Neuronal stem cell (in vitro differentiated cells): ENCODE measurements around the gene RCAN3.

Source experiments
- DNase-seq: peaks from one replicate; pipeline ENCODE4 v3.0.0-alpha.2; 2013; ENCODE audit warnings: low spot score
- H2AFZ ChIP-seq: one replicate; pipeline ENCODE4 v1.6.1; 2013; ENCODE audit warnings: mild to moderate bottlenecking, low read length, inconsistent platforms
- H2AK5ac ChIP-seq: 2 replicates; pipeline ENCODE4 v1.6.1; 2013; ENCODE audit warnings: low read depth, mild to moderate bottlenecking, inconsistent platforms, low read length, moderate library complexity, mixed read lengths
- H2BK120ac ChIP-seq: 2 replicates; pipeline ENCODE4 v1.6.1; 2013; ENCODE audit warnings: low read depth, mild to moderate bottlenecking, inconsistent platforms, low read length, moderate library complexity, mixed read lengths
- H2BK12ac ChIP-seq: one replicate; pipeline ENCODE4 v1.6.1; 2013; ENCODE audit warnings: low read length, inconsistent platforms
- H2BK15ac ChIP-seq: 2 replicates; pipeline ENCODE4 v1.6.1; 2013; ENCODE audit warnings: mild to moderate bottlenecking, low read length, inconsistent platforms, mixed read lengths
- H2BK5ac ChIP-seq: one replicate; pipeline ENCODE4 v1.6.1; 2013; ENCODE audit warnings: inconsistent platforms, mild to moderate bottlenecking, low read length, moderate library complexity
- H3K14ac ChIP-seq: one replicate; pipeline ENCODE4 v1.6.1; 2013; ENCODE audit warnings: low read length, inconsistent platforms
- H3K18ac ChIP-seq: 2 replicates; pipeline ENCODE4 v1.6.1; 2013; ENCODE audit warnings: low read length, inconsistent platforms
- H3K23ac ChIP-seq: 2 replicates; pipeline ENCODE4 v1.6.1; 2013; ENCODE audit warnings: low read depth, mild to moderate bottlenecking, mixed read lengths, low read length, inconsistent platforms; ENCODE audit not compliant: poor library complexity
- H3K27ac ChIP-seq: replicated peaks from 3 replicates; pipeline ENCODE4 v1.5.1; 2013; ENCODE audit warnings: low read length, inconsistent platforms
- H3K27me3 ChIP-seq, 3 experiments: 2 replicates each; pipeline ENCODE4 v1.6.1; 2013; ENCODE audit warnings: low read length in 3 of 3, mild to moderate bottlenecking in 2 of 3, inconsistent platforms in 1 of 3, low read depth in 1 of 3, mixed read lengths in 1 of 3, moderate library complexity in 1 of 3; ENCODE audit not compliant: control insufficient read depth in 3 of 3, insufficient read depth in 3 of 3
- H3K36me3 ChIP-seq, 2 donors: replicated peaks in 1 of 2; 2 replicates each; pipeline ENCODE4 v1.6.1; 2013; ENCODE audit warnings: low read length in 2 of 2; ENCODE audit not compliant: control insufficient read depth in 2 of 2, insufficient read depth in 2 of 2
- H3K4ac ChIP-seq: 2 replicates; pipeline ENCODE4 v1.6.1; 2013; ENCODE audit warnings: inconsistent platforms, mild to moderate bottlenecking, low read length, moderate library complexity
- H3K4me1 ChIP-seq, 2 donors: 1 replicate in 1 of 2; 2 replicates in 1 of 2; pipeline ENCODE4 v1.6.1; 2013; ENCODE audit warnings: low read length in 2 of 2, low read depth in 1 of 2; ENCODE audit not compliant: control insufficient read depth in 2 of 2, insufficient read depth in 1 of 2
- H3K4me2 ChIP-seq: one replicate; pipeline ENCODE4 v1.6.1; 2013; ENCODE audit warnings: mild to moderate bottlenecking, low read length, inconsistent platforms; ENCODE audit not compliant: insufficient read depth, poor library complexity, severe bottlenecking
- H3K4me3 ChIP-seq, 2 donors: 2 replicates each; pipeline ENCODE4 v1.5.1; 2013; ENCODE audit warnings: low read length in 2 of 2, mild to moderate bottlenecking in 2 of 2, inconsistent platforms in 1 of 2, moderate library complexity in 1 of 2
- H3K79me1 ChIP-seq: one replicate; pipeline ENCODE4 v1.6.1; 2013; ENCODE audit warnings: low read depth, mild to moderate bottlenecking, inconsistent platforms, low read length, moderate library complexity
- H3K9ac ChIP-seq: one replicate; pipeline ENCODE4 v1.6.1; 2013; ENCODE audit warnings: mild to moderate bottlenecking, low read depth, low read length, inconsistent platforms; ENCODE audit not compliant: poor library complexity
- H3K9me3 ChIP-seq, 2 donors: replicated peaks in 1 of 2; 2 replicates each; pipeline versions ENCODE3 to v1.6.1; 2013; ENCODE audit warnings: low read length in 2 of 2, mild to moderate bottlenecking in 2 of 2, inconsistent platforms in 1 of 2, low read depth in 1 of 2, mixed read lengths in 1 of 2, moderate library complexity in 1 of 2; ENCODE audit not compliant: control insufficient read depth in 2 of 2, insufficient read depth in 1 of 2
- H4K8ac ChIP-seq: one replicate; pipeline ENCODE4 v1.6.1; 2013; ENCODE audit warnings: low read depth, mild to moderate bottlenecking, inconsistent platforms, low read length, moderate library complexity
- H4K91ac ChIP-seq: one replicate; pipeline ENCODE4 v1.6.1; 2013; ENCODE audit warnings: low read length, low read depth, mild to moderate bottlenecking, inconsistent platforms; ENCODE audit not compliant: poor library complexity
- WGBS, 2 donors: extraction: QIAGEN DNeasy Blood & Tissue Kit; methylation state at CpG; one replicate each; pipeline ENCODE4 v1.1.7; 2013; ENCODE audit warnings: missing lambda C conversion rate in 2 of 2, mixed read lengths in 1 of 2; ENCODE audit not compliant: insufficient read length in 2 of 2, insufficient replicate concordance in 1 of 2; ENCODE audit errors: extremely low coverage in 2 of 2; 5-methylcytosine and 5-hydroxymethylcytosine counted together

The RCAN3 gene

GRCh38 chr1:24557220-24557619 is 54.6 kb downstream of the RCAN3 start:
- Histone ChIP-seq H2BK15ac (no peak overlapping the region), H3K4me3 (no peak overlapping the region), H3K9me3 (no peaks in the 10 kb centered on the region), H3K9ac (no peak overlapping the region), H3K27me3 (peaks cover 11 to 50% (median 38%) of the 10 kb centered on the region in 3 experiments), H2AK5ac (no peak overlapping the region), H2BK5ac (peak overlapping the region; percentile 69), H3K23ac (peak overlapping the region; percentile 5), H4K8ac (peak overlapping the region; percentile 82), H3K36me3 (no peaks in the 10 kb centered on the region), H3K4ac (no peak overlapping the region), H3K79me1 (peaks cover 2% of the 10 kb centered on the region), H3K27ac (no peak overlapping the region), H3K4me2 (no peak overlapping the region), H2BK12ac (no peak overlapping the region), H3K18ac (no peak overlapping the region), H2AFZ (no peak overlapping the region), H2BK120ac (no peak overlapping the region), H4K91ac (no peak overlapping the region), H3K14ac (no peak overlapping the region), H3K4me1 (peaks cover under 1 to 5% of the 10 kb centered on the region in 2 donors)
- WGBS, 2 donors: no CpG with 5 or more reads among the region's 6 CpGs
- no peak for DNase-seq

- H3K18ac ChIP-seq: no peak overlapping the region
- no peak overlapping the region for H4K91ac ChIP-seq
- H3K4me1 ChIP-seq: peaks cover 0 to 3% of the 10 kb centered on the region in 2 donors
- H3K4me3 ChIP-seq: no peak overlapping the region
- H2BK5ac ChIP-seq: peak overlapping the region; percentile 69
- no peak overlapping the region for H3K14ac ChIP-seq
- no peak overlapping the region for H3K4ac ChIP-seq
- peak overlapping the region; percentile 5 for H3K23ac ChIP-seq
- no peak overlapping the region for H3K9ac ChIP-seq
- peaks cover 11 to 52% (median 38%) of the 10 kb centered on the region in 3 experiments for H3K27me3 ChIP-seq
- H2BK15ac ChIP-seq: no peak overlapping the region
- H3K79me1 ChIP-seq: peaks cover 2% of the 10 kb centered on the region
- H3K4me2 ChIP-seq: no peak overlapping the region
- no peak for DNase-seq
- WGBS, 2 donors: no CpG with 5 or more reads among the region's 9 CpGs
- H2AFZ ChIP-seq: no peak overlapping the region
- H3K27ac ChIP-seq: no peak overlapping the region
- no peaks in the 10 kb centered on the region for H3K36me3 ChIP-seq
- H4K8ac ChIP-seq: no peak overlapping the region
- no peaks in the 10 kb centered on the region for H3K9me3 ChIP-seq
- no peak overlapping the region for H2AK5ac ChIP-seq
- no peak overlapping the region for H2BK12ac ChIP-seq
- no peak overlapping the region for H2BK120ac ChIP-seq
These were observed 55.1 kb downstream of the RCAN3 start for GRCh38 chr1:24557711-24558131.

GRCh38 chr1:24558455-24558854 is 55.8 kb downstream of the RCAN3 start:
- Histone ChIP-seq H3K79me1 (peaks cover 2% of the 10 kb centered on the region), H3K23ac (no peak overlapping the region), H3K4me1 (peaks cover 0 to 3% of the 10 kb centered on the region in 2 donors), H3K4me3 (no peak overlapping the region), H2BK5ac (no peak overlapping the region), H3K18ac (peak overlapping the region; percentile 19), H3K14ac (peak overlapping the region; percentile 72), H2BK15ac (no peak overlapping the region), H2BK12ac (peak overlapping the region; percentile 92), H3K27ac (no peak overlapping the region), H4K91ac (no peak overlapping the region), H3K36me3 (no peaks in the 10 kb centered on the region), H3K4ac (no peak overlapping the region), H2AFZ (no peak overlapping the region), H2AK5ac (no peak overlapping the region), H3K9ac (no peak overlapping the region), H3K27me3 (peaks cover 11 to 52% (median 38%) of the 10 kb centered on the region in 3 experiments), H3K9me3 (no peaks in the 10 kb centered on the region), H3K4me2 (no peak overlapping the region), H2BK120ac (no peak overlapping the region), H4K8ac (no peak overlapping the region)
- DNase-seq: no peak
- WGBS, 2 donors: no CpG with 5 or more reads among the region's 7 CpGs

GRCh38 chr1:24558902-24559791 is 56.5 kb downstream of the RCAN3 start:
- no peak overlapping the region for H3K4me3 ChIP-seq
- H3K79me1 ChIP-seq: peaks cover 2% of the 10 kb centered on the region
- H2AFZ ChIP-seq: no peak overlapping the region
- no peak overlapping the region for H2BK120ac ChIP-seq
- H2BK15ac ChIP-seq: no peak overlapping the region
- no peak overlapping the region for H3K4ac ChIP-seq
- H4K8ac ChIP-seq: no peak overlapping the region
- H3K27ac ChIP-seq: no peak overlapping the region
- peaks cover 11 to 46% (median 36%) of the 10 kb centered on the region in 3 experiments for H3K27me3 ChIP-seq
- H3K23ac ChIP-seq: no peak overlapping the region
- no peak overlapping the region for H3K14ac ChIP-seq
- H2BK12ac ChIP-seq: no peak overlapping the region
- no peak overlapping the region for H4K91ac ChIP-seq
- no peak overlapping the region for H3K9ac ChIP-seq
- no peak overlapping the region for H3K4me2 ChIP-seq
- peaks cover 0 to 3% of the 10 kb centered on the region in 2 donors for H3K4me1 ChIP-seq
- no peak for DNase-seq
- H3K9me3 ChIP-seq: no peaks in the 10 kb centered on the region
- no CpG with 5 or more reads among the region's 12 CpGs for WGBS, 2 donors
- H3K18ac ChIP-seq: no peak overlapping the region
- H3K36me3 ChIP-seq: no peaks in the 10 kb centered on the region
- H2BK5ac ChIP-seq: no peak overlapping the region
- H2AK5ac ChIP-seq: peak overlapping the region; percentile 19
